SK-N-SH treated with all-trans-retinoic acid at 6 μM for 48 hours (cell line): ENCODE results near the gene LRRC28.

Experiments used
- ATAC-seq: fragments of 200-7000 bp; cut with Tn5 transposase; 3 replicates; pipeline ENCODE4 v1.9.1; 2020; ENCODE audit warnings: mild to moderate bottlenecking, moderate library complexity
- ARNTL ChIP-seq: fragments of 450-650 bp; formaldehyde crosslinking; IDR thresholded peaks from 2 replicates; pipeline ENCODE4 v1.5.0; 2020; ENCODE audit warnings: low read depth, mild to moderate bottlenecking, moderate library complexity, borderline replicate concordance
- CREB5 ChIP-seq: fragments of 250-450 bp; sonication (Bioruptor Pico); IDR thresholded peaks from 2 replicates; pipeline ENCODE4 v1.5.1; 2020; ENCODE audit warnings: low read depth, mild to moderate bottlenecking, moderate library complexity
- CSDC2 ChIP-seq: fragments of 250-450 bp; sonication (Bioruptor Pico); IDR thresholded peaks from 2 replicates; pipeline ENCODE4 v1.5.0; 2020; ENCODE audit warnings: mild to moderate bottlenecking, moderate library complexity
- CSRNP3 ChIP-seq: fragments of 250-450 bp; sonication (Bioruptor Pico); IDR thresholded peaks from 2 replicates; pipeline ENCODE4 v1.5.1; 2021; ENCODE audit warnings: mild to moderate bottlenecking, moderate library complexity
- ESRRG ChIP-seq: fragments of 250-450 bp; sonication (Bioruptor Pico); IDR thresholded peaks from 2 replicates; pipeline ENCODE4 v1.6.1; 2021; ENCODE audit warnings: mild to moderate bottlenecking
- GLIS3 ChIP-seq: fragments of 250-450 bp; sonication (Bioruptor Pico); IDR thresholded peaks from 2 replicates; pipeline ENCODE4 v1.5.0; 2020; ENCODE audit warnings: mild to moderate bottlenecking, moderate library complexity
- ISL1 ChIP-seq: fragments of 250-450 bp; sonication (Bioruptor Pico); IDR thresholded peaks from 2 replicates; pipeline ENCODE4 v2.1.2; 2022; ENCODE audit warnings: mild to moderate bottlenecking, moderate library complexity
- OSR1 ChIP-seq: fragments of 250-450 bp; sonication (Bioruptor Pico); IDR thresholded peaks from 2 replicates; pipeline ENCODE4 v1.8.0; 2022; ENCODE audit warnings: moderate library complexity, mild to moderate bottlenecking, inconsistent platforms
- PATZ1 ChIP-seq: fragments of 250-450 bp; sonication (Bioruptor Pico); IDR thresholded peaks from 2 replicates; pipeline ENCODE4 v1.8.0; 2020; ENCODE audit warnings: mild to moderate bottlenecking, moderate library complexity, borderline replicate concordance
- POU6F1 ChIP-seq: fragments of 250-450 bp; sonication (Bioruptor Pico); IDR thresholded peaks from 2 replicates; pipeline ENCODE4 v1.8.0; 2021; ENCODE audit warnings: low read depth, mild to moderate bottlenecking, moderate library complexity, borderline replicate concordance
- PPARA ChIP-seq: fragments of 250-450 bp; sonication (Bioruptor Pico); IDR thresholded peaks from 2 replicates; pipeline ENCODE4 v1.5.0; 2020; ENCODE audit warnings: mild to moderate bottlenecking, borderline replicate concordance
- RARB ChIP-seq: fragments of 250-450 bp; sonication (Bioruptor Pico); IDR thresholded peaks from 2 replicates; pipeline ENCODE4 v1.8.0; 2021; ENCODE audit warnings: mild to moderate bottlenecking, moderate library complexity
- SNAI2 ChIP-seq: fragments of 250-450 bp; sonication (Bioruptor Pico); IDR thresholded peaks from 2 replicates; pipeline ENCODE4 v1.5.0; 2020; ENCODE audit warnings: mild to moderate bottlenecking, moderate library complexity
- TCF4 ChIP-seq: fragments of 250-450 bp; sonication (Bioruptor Pico); IDR thresholded peaks from 2 replicates; pipeline ENCODE4 v1.8.0; 2021; ENCODE audit warnings: mild to moderate bottlenecking, moderate library complexity, borderline replicate concordance
- TOX ChIP-seq: fragments of 250-450 bp; sonication (Bioruptor Pico); IDR thresholded peaks from 2 replicates; pipeline ENCODE4 v1.8.0; 2021; ENCODE audit warnings: mild to moderate bottlenecking, moderate library complexity, borderline replicate concordance
- TSHZ2 ChIP-seq: fragments of 250-450 bp; sonication (Bioruptor Pico); IDR thresholded peaks from 2 replicates; pipeline ENCODE4 v1.5.0; 2020; ENCODE audit warnings: mild to moderate bottlenecking, moderate library complexity
- ZC3H10 ChIP-seq: fragments of 250-450 bp; sonication (Bioruptor Pico); IDR thresholded peaks from 2 replicates; pipeline ENCODE4 v1.5.1; 2021; ENCODE audit warnings: mild to moderate bottlenecking, moderate library complexity
- ZFP3 ChIP-seq: fragments of 250-450 bp; sonication (Bioruptor Pico); IDR thresholded peaks from 2 replicates; pipeline ENCODE4 v1.5.0; 2020; ENCODE audit warnings: mild to moderate bottlenecking, moderate library complexity
- ZFP30 ChIP-seq: fragments of 450-650 bp; formaldehyde crosslinking; IDR thresholded peaks from 2 replicates; pipeline ENCODE4 v1.5.0; 2022; ENCODE audit warnings: mild to moderate bottlenecking, moderate library complexity
- ZNF565 ChIP-seq: fragments of 450-650 bp; formaldehyde crosslinking; conservative IDR thresholded peaks from 2 replicates; pipeline ENCODE4 v1.5.0; 2020; ENCODE audit warnings: low read depth, mild to moderate bottlenecking, moderate library complexity
- ZNF70 ChIP-seq: fragments of 450-650 bp; formaldehyde crosslinking; IDR thresholded peaks from 2 replicates; pipeline ENCODE4 v1.5.0; 2020; ENCODE audit warnings: mild to moderate bottlenecking, moderate library complexity
- ZNF8 ChIP-seq: fragments of 450-650 bp; formaldehyde crosslinking; IDR thresholded peaks from 2 replicates; pipeline ENCODE4 v1.5.0; 2020; ENCODE audit warnings: mild to moderate bottlenecking, moderate library complexity

Gene LRRC28

GRCh38 chr15:99438224-99438585 is 186.9 kb downstream of the LRRC28 start:
- TF ChIP-seq OSR1 (no peak), ZFP30 (no peak), ZFP3 (CRISPR knock-in tag) (no peak), CREB5 (CRISPR knock-in tag) (no peak), ARNTL (CRISPR knock-in tag) (no peak), RARB (CRISPR knock-in tag) (no peak), CSDC2 (no peak), ZNF8 (CRISPR knock-in tag) (no peak), TCF4 (CRISPR knock-in tag) (no peak), CSRNP3 (CRISPR knock-in tag) (no peak), SNAI2 (CRISPR knock-in tag) (no peak), TSHZ2 (CRISPR knock-in tag) (no peak), ZNF565 (CRISPR knock-in tag) (no peak), ZNF70 (CRISPR knock-in tag) (no peak)
- TF ChIP-seq, all 23 proteins: peak for 0
- no peak for ATAC-seq

- TF ChIP-seq ISL1 (no peak), GLIS3 (CRISPR knock-in tag) (no peak), ZFP3 (CRISPR knock-in tag) (no peak)
- ATAC-seq: no peak
These were observed 187.6 kb downstream of the LRRC28 start for GRCh38 chr15:99438691-99439523.

GRCh38 chr15:99439524-99439835 is 188.2 kb downstream of the LRRC28 start:
- no peak for ATAC-seq
- TF ChIP-seq POU6F1 (CRISPR knock-in tag): no peak
- TF ChIP-seq CSDC2: no peak
- TF ChIP-seq ZC3H10 (CRISPR knock-in tag): no peak
- no peak for TF ChIP-seq ZFP30
- TF ChIP-seq ZFP3 (CRISPR knock-in tag): no peak
- no peak for TF ChIP-seq RARB (CRISPR knock-in tag)
- no peak for TF ChIP-seq TOX (CRISPR knock-in tag)
- no peak for TF ChIP-seq TSHZ2 (CRISPR knock-in tag)
- no peak for TF ChIP-seq PPARA
- no peak for TF ChIP-seq CSRNP3 (CRISPR knock-in tag)
- no peak for TF ChIP-seq SNAI2 (CRISPR knock-in tag)
- no peak for TF ChIP-seq GLIS3 (CRISPR knock-in tag)
- no peak for TF ChIP-seq ESRRG
- TF ChIP-seq OSR1: no peak
- TF ChIP-seq PATZ1: no peak
- TF ChIP-seq CREB5 (CRISPR knock-in tag): no peak
- TF ChIP-seq ZNF70 (CRISPR knock-in tag): no peak
